Subcutaneous adipose tissue (tissue), 4 donors: ENCODE results near the gene PRKAG2. TPM values are rescaled to one million over a fixed set of nuclear protein-coding genes. Genes with fewer than 3 reads are reported as not detected.

Experiments used
- total RNA-seq, 4 donors: library from RNA; depleted of rRNA; stranded (reverse); fragments of >200 nt; gene quantifications; one replicate each; pipeline ENCODE4 v1.1.0, GENCODE V29; 2016
- TF ChIP-seq, protein P1 (sequence below): fragments of 450-650 bp; IDR thresholded peaks from one replicate; pipeline ENCODE4 v1.5.1; 2016; ENCODE audit warnings: low read depth, mild to moderate bottlenecking, control low read depth, antibody characterized with exemption, moderate library complexity

PRKAG2 gene
- total RNA-seq, 4 donors from 2014 or later: 47.1 to 77.6 (median 67.6) TPM

DNA sequence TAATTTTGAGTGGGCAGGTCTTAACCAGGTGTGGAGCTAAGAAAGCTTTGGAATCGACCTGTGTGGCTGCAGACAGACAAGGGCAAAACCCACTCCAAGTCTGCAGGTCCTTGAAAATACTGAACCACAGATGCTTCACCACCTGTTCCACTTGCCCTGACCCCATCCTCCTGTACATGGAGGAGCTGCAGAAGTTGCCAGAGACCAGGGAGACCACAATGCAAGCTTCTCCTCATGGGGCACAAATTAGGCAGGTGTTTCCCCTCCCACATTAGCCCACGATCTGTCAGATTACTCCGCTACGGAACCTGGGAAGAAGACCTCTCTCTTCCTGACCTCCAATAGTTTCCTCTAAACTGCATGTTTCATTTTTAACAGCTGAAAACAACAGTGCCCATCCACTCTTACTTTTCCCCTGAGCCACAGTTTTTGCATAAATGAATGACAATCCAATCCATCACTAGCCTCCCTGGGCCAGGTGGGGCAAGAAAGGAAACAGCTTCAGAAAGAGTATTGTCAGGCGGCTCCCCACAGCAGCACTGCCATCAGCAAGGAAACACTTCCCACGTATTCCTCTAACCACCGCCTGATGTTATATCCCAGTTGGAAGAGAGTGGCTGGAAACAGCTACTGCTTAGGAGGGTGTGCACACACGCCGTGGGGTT lies 141.6 kb downstream of the PRKAG2 start:
- TF ChIP-seq, protein P1, sequence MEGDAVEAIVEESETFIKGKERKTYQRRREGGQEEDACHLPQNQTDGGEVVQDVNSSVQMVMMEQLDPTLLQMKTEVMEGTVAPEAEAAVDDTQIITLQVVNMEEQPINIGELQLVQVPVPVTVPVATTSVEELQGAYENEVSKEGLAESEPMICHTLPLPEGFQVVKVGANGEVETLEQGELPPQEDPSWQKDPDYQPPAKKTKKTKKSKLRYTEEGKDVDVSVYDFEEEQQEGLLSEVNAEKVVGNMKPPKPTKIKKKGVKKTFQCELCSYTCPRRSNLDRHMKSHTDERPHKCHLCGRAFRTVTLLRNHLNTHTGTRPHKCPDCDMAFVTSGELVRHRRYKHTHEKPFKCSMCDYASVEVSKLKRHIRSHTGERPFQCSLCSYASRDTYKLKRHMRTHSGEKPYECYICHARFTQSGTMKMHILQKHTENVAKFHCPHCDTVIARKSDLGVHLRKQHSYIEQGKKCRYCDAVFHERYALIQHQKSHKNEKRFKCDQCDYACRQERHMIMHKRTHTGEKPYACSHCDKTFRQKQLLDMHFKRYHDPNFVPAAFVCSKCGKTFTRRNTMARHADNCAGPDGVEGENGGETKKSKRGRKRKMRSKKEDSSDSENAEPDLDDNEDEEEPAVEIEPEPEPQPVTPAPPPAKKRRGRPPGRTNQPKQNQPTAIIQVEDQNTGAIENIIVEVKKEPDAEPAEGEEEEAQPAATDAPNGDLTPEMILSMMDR: no peak

DNA sequence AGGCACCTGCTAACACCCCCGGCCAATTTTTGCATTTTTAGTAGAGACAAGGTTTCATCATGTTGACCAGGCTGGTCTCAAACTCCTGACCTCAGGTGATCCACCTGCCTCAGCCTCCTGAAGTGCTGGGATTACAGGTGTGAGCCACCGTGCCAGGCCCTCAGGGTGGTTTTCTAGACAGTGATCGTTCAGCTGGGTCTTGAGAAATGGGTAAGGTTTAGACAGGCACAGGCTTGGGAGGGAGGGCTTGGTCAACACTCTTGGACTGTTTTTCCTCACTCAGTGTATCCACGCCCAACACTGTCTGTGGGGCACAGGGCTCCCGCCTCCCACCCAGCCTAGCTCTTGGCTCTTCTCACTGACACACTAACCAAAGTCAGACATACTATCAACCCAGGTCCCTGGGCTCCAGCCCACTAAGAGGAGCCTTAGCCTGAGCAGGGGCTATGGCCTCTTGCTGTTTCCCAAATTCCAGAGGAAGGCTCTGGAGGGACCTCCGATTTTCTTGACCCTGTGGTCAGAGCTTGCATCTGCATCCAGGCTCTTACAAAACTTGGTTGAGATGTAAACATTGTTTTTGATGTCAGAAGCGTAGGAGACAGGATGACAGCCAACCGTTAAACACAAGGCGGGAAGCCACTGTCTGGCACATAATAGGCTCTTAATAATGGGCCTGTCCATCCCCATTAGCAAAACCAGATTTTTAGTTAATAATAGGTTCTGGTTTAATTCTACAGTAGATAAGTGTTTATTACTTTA lies 143.9 kb downstream of the PRKAG2 start:
- TF ChIP-seq, protein P1: no peak

DNA sequence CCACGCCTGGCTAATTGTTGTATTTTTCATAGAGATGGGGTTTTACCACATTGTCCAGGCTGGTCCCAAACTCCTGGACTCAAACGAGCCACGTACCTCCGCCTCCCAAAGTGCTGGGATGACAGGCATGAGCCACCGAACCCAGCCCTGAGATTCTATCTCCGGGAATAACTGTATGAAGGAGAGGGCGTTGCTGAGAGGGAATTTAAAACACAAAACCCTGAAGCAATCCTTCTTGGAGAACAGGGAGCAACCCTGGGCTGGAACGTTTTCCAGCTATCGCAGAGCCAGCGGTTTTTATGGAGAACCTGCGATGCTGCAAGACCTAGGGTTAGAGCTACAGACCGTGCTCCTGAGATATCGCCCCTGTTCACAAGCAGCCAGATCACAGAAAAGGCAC lies 144.6 kb downstream of the PRKAG2 start:
- TF ChIP-seq, protein P1: no peak

DNA sequence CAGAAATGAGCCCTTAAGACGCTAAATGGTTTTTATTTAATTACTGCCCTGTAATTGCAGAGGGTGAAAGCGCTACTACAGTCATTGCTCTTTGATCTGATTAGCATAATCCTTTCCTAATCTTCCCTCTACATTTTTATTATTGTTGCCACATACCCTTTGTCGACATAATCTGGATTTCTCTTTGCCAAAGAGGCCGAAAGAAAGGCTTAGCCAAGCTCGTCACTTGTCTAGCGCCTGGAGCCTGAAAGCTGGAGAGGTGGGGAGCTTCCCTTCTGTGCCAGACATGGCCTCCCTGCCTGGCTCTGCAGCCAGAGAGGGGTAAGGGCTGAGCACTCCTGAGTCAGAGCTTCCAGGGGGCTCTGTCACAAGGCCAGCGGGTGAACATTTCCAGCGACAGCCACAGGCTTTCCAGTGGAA lies 145.9 kb downstream of the PRKAG2 start:
- TF ChIP-seq, protein P1: no peak

DNA sequence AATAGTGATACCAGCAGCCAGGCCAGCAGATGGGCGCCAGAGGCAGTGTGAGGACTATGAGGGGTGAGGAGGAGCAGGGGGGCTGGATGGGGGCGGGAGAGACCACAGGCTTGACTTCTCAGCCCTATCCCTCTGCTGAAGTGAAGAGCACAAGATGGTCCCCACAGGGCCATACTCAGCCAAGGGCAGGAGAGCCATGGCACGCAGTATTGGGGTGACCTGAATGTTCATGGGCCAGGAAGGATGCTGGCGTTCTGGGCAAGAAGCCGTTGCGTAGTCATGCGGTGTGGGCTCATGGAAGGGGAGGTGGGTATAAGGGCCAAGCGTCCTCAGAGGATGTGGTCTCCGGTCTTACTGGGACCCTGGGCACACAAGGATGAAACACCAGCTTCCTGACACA lies 146.3 kb downstream of the PRKAG2 start:
- TF ChIP-seq, protein P1: no peak

DNA sequence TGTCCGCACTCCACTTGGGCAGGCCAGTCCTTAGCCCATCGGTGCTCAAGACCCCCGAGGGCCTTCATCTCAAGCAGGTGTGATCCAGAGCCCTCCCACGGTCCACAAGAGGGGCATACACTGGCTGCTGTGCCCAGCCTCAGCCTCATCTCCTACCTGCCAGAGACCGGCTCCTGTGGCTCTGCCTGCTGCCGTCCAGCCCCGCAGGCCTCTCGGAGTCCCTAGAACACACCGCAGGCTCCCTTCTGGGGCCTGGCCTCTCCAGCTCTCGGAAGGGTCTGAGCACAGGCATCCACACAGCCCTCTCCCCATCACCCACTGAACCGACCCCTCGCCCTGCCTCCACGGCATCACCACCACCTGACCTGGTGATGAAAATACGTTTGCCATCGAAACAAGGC lies 147.4 kb downstream of the PRKAG2 start:
- TF ChIP-seq, protein P1: no peak

DNA sequence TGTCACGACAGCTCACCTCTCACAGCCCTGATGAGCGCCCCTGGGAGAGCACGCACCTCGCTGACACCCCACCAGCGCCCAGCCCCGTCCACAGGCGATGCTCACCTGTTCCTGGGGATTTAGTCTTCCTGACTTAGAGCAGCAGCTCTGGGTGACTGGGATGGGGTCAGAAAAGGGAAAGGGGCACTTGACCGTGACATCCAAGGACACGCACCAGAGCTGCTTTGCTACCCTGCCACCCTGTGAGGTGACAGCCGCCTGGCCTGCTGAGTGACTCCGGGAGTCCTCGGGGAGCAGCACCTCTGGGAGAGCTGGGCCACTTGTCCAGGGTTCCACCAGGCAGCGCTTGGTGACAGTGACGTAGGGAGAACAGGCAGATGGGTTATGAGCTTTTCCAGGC lies 148.2 kb downstream of the PRKAG2 start:
- TF ChIP-seq, protein P1: no peak
